IgD-negative memory B cell (primary cell): ENCODE results near the gene FXYD2. TPM values are rescaled to one million over a fixed set of nuclear protein-coding genes. Genes with fewer than 3 reads are reported as not detected.
"Not testable (repeated sequence)": the region's sequence is repeated elsewhere in the genome, so short reads cannot be mapped to it uniquely, and the experiment has no call there.

Experiments
- H3K27ac Mint-ChIP-seq, 3 donors: one replicate each; pipeline ENCODE4 v1.8.0; 2020 to 2022; ENCODE audit warnings: mild to moderate bottlenecking in 3 of 3, mixed read lengths in 3 of 3, moderate library complexity in 1 of 3
- H3K27me3 Mint-ChIP-seq: one replicate; pipeline ENCODE4 v1.8.0; 2021; ENCODE audit warnings: mixed read lengths
- H3K36me3 Mint-ChIP-seq: one replicate; pipeline ENCODE4 v1.8.0; 2020; ENCODE audit warnings: mild to moderate bottlenecking, mixed read lengths
- H3K4me1 Mint-ChIP-seq, 3 donors: one replicate each; pipeline ENCODE4 v1.8.0; 2020 to 2022; ENCODE audit warnings: mixed read lengths in 3 of 3, mild to moderate bottlenecking in 1 of 3
- H3K4me3 Mint-ChIP-seq, 4 donors: one replicate each; pipeline ENCODE4 v1.8.0; 2020 to 2022; ENCODE audit warnings: mild to moderate bottlenecking in 4 of 4, mixed read lengths in 4 of 4, moderate library complexity in 3 of 4
- H3K9me3 Mint-ChIP-seq, 3 donors: one replicate each; pipeline ENCODE4 v1.8.0; 2020 to 2021; ENCODE audit warnings: mixed read lengths in 3 of 3, mild to moderate bottlenecking in 1 of 3
- polyA plus RNA-seq: library from polyadenylated mRNA; unstranded; fragments of 300-500 nt; fragmentation: Illumina TruSeq; gene quantifications from one replicate; pipeline ENCODE4 v1.2.3, GENCODE V29; 2021

The FXYD2 gene
- polyA plus RNA-seq, 1 donor from 2014 or later = not detected

GRCh38 chr11:117810056-117810451 lies 14.5 kb downstream of the FXYD2 start:
- H3K4me3 Mint-ChIP-seq, H3K36me3 Mint-ChIP-seq, H3K9me3 Mint-ChIP-seq, H3K27me3 Mint-ChIP-seq: not testable (repeated sequence)
- Mint-ChIP-seq H3K27ac (peak overlapping the region in 1 of 3 donors; percentile 19), H3K4me1 (peaks cover 8 to 16% (median 11%) of the 10 kb centered on the region in 3 donors)

GRCh38 chr11:117809236-117810055 lies 15.1 kb downstream of the FXYD2 start:
- Mint-ChIP-seq H3K9me3 (no peaks in the 10 kb centered on the region), H3K27ac (peak overlapping the region in 2 of 3 donors; percentile 0 to 19)

GRCh38 chr11:117808784-117809183 lies 15.8 kb downstream of the FXYD2 start:
- H3K27ac Mint-ChIP-seq = no peak overlapping the region
- no peaks in the 10 kb centered on the region for H3K27me3 Mint-ChIP-seq
- no peak overlapping the region for H3K4me3 Mint-ChIP-seq

More at GRCh38 chr11:117809236-117810055, 15.1 kb downstream of the FXYD2 start:
- Mint-ChIP-seq H3K4me1 (peaks cover 2 to 10% (median 5%) of the 10 kb centered on the region in 3 donors), H3K36me3 (no peaks in the 10 kb centered on the region), H3K4me3 (no peak overlapping the region), H3K27me3 (no peaks in the 10 kb centered on the region)

GRCh38 chr11:117807482-117808327 lies 16.8 kb downstream of the FXYD2 start:
- H3K27me3 Mint-ChIP-seq = no peaks in the 10 kb centered on the region
- peak overlapping the region in 1 of 3 donors; percentile 35 for H3K27ac Mint-ChIP-seq
- no peak overlapping the region for H3K4me3 Mint-ChIP-seq

More at GRCh38 chr11:117808784-117809183, 15.8 kb downstream of the FXYD2 start:
- Mint-ChIP-seq H3K36me3 (no peaks in the 10 kb centered on the region), H3K9me3 (no peaks in the 10 kb centered on the region), H3K4me1 (peaks cover 0 to 6% (median 3%) of the 10 kb centered on the region in 3 donors)

GRCh38 chr11:117806846-117807245 lies 17.7 kb downstream of the FXYD2 start:
- H3K4me1 Mint-ChIP-seq = peaks cover 0 to 6% (median 3%) of the 10 kb centered on the region in 3 donors
- no peak overlapping the region for H3K27ac Mint-ChIP-seq
- H3K4me3 Mint-ChIP-seq = no peak overlapping the region
- H3K36me3 Mint-ChIP-seq = no peaks in the 10 kb centered on the region
- no peaks in the 10 kb centered on the region for H3K27me3 Mint-ChIP-seq
- no peaks in the 10 kb centered on the region for H3K9me3 Mint-ChIP-seq

More at GRCh38 chr11:117807482-117808327, 16.8 kb downstream of the FXYD2 start:
- peaks cover 0 to 6% (median 3%) of the 10 kb centered on the region in 3 donors for H3K4me1 Mint-ChIP-seq
- no peaks in the 10 kb centered on the region for H3K9me3 Mint-ChIP-seq
- no peaks in the 10 kb centered on the region for H3K36me3 Mint-ChIP-seq

- Mint-ChIP-seq H3K27me3 (peaks cover under 1% of the 10 kb centered on the region), H3K27ac (no peak overlapping the region), H3K4me3 (no peak overlapping the region), H3K4me1 (peaks cover 0 to 6% (median 3%) of the 10 kb centered on the region in 3 donors), H3K9me3 (no peaks in the 10 kb centered on the region), H3K36me3 (no peaks in the 10 kb centered on the region)
Observed at GRCh38 chr11:117805045-117805444, 19.5 kb downstream of the FXYD2 start.

- no peak overlapping the region for H3K27ac Mint-ChIP-seq
- peaks cover 6% of the 10 kb centered on the region for H3K27me3 Mint-ChIP-seq
- peaks cover 0 to 3% (median 3%) of the 10 kb centered on the region in 3 donors for H3K4me1 Mint-ChIP-seq
- H3K36me3 Mint-ChIP-seq = no peaks in the 10 kb centered on the region
- H3K9me3 Mint-ChIP-seq = no peaks in the 10 kb centered on the region
- H3K4me3 Mint-ChIP-seq = no peak overlapping the region
Observed at GRCh38 chr11:117803896-117804295, 20.6 kb downstream of the FXYD2 start.

GRCh38 chr11:117799634-117800033 lies 24.9 kb downstream of the FXYD2 start:
- Mint-ChIP-seq H3K4me1 (peaks cover 3 to 9% (median 5%) of the 10 kb centered on the region in 3 donors), H3K9me3 (no peaks in the 10 kb centered on the region), H3K27me3 (peaks cover 31% of the 10 kb centered on the region), H3K27ac (peak overlapping the region in 1 of 3 donors; percentile 24), H3K4me3 (no peak overlapping the region), H3K36me3 (no peaks in the 10 kb centered on the region)

- Mint-ChIP-seq H3K36me3 (no peaks in the 10 kb centered on the region), H3K4me1 (peaks cover 5 to 9% (median 6%) of the 10 kb centered on the region in 3 donors), H3K4me3 (peak within 1 kb of the TSS in 2 of 4 donors; percentile 37 to 74), H3K27me3 (peaks cover 50% of the 10 kb centered on the region), H3K27ac (no peak within 1 kb of the TSS), H3K9me3 (no peaks in the 10 kb centered on the region)
Observed at GRCh38 chr11:117796872-117797529, 27.5 kb downstream of the FXYD2 start, which contains the start of gene DSCAML1. DSCAML1 (minus strand) TSS chr11:117797216; CDS start chr11:117797079, 137 bp downstream.

GRCh38 chr11:117796456-117796871 lies 28.1 kb downstream of the FXYD2 start:
- Mint-ChIP-seq H3K27ac (no peak overlapping the region), H3K36me3 (no peaks in the 10 kb centered on the region), H3K27me3 (peaks cover 53% of the 10 kb centered on the region), H3K4me3 (peak overlapping the region in 1 of 4 donors; percentile 74), H3K9me3 (no peaks in the 10 kb centered on the region), H3K4me1 (peaks cover 5 to 9% (median 6%) of the 10 kb centered on the region in 3 donors)

GRCh38 chr11:117795638-117796455 lies 28.7 kb downstream of the FXYD2 start:
- peaks cover 53% of the 10 kb centered on the region for H3K27me3 Mint-ChIP-seq
- no peaks in the 10 kb centered on the region for H3K9me3 Mint-ChIP-seq
- H3K4me3 Mint-ChIP-seq = peak overlapping the region in 2 of 4 donors; percentile 41 to 74
- no peak overlapping the region for H3K27ac Mint-ChIP-seq
- H3K36me3 Mint-ChIP-seq = no peaks in the 10 kb centered on the region
- peaks cover 5 to 9% (median 6%) of the 10 kb centered on the region in 3 donors for H3K4me1 Mint-ChIP-seq

- Mint-ChIP-seq H3K36me3 (no peaks in the 10 kb centered on the region), H3K4me3 (peak overlapping the region in 2 of 4 donors; percentile 41 to 66), H3K27ac (no peak overlapping the region), H3K27me3 (peaks cover 52% of the 10 kb centered on the region), H3K9me3 (no peaks in the 10 kb centered on the region), H3K4me1 (peaks cover 5 to 9% (median 6%) of the 10 kb centered on the region in 3 donors)
Observed at GRCh38 chr11:117794772-117795629, 29.5 kb downstream of the FXYD2 start.

GRCh38 chr11:117794135-117794534 lies 30.4 kb downstream of the FXYD2 start:
- H3K27ac Mint-ChIP-seq = peak overlapping the region in 1 of 3 donors; percentile 10
- H3K4me1 Mint-ChIP-seq = peaks cover 5 to 9% (median 6%) of the 10 kb centered on the region in 3 donors
- no peaks in the 10 kb centered on the region for H3K9me3 Mint-ChIP-seq
- H3K36me3 Mint-ChIP-seq = no peaks in the 10 kb centered on the region
- H3K27me3 Mint-ChIP-seq = peaks cover 48% of the 10 kb centered on the region
- no peak overlapping the region for H3K4me3 Mint-ChIP-seq
